Embryonic facial prominence (tissue), 1 donor: ENCODE measurements around the gene LRRC18.

Source experiments
- DNase-seq: peaks from one replicate; pipeline ENCODE4 v3.0.0-alpha.2; 2016; ENCODE audit errors: extremely low spot score

Gene LRRC18

GRCh38 chr10:48946332-48946731, 6.7 kb upstream of the LRRC18 start:
- no peak for DNase-seq

DNA sequence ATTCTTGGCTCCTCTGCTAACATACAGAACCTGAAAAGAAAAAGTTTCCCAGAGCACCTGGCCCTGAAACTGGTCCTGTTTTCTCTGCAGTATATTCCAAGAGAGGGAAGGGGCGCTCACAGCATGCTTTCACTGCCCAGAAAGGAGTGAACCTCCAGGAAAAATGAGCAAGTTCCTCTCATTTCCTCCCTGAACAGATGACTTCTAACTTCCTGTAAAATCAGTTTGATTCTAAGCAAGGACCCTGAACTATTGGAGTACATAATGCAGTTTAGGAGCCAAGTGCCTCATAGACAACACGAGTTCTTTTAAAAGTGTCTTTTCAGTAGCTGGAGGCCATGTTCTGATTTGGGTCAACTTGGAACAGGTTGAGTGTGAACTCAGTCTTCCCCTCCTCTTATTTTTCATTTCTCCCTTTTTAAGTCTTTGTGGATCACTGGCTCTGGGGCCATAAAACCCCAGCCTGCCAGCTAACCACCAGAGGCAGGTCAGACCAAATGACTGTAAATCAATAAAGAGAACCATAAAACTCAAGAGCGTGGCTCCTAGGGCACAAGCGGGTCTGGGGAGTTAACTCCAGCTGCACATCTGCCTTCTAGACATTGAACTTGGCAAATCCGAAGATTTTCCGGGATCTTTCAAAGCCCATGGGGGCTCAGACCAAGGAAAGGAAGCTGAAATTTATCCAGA, 5.9 kb upstream of the LRRC18 start:
- DNase-seq, result no peak

DNA sequence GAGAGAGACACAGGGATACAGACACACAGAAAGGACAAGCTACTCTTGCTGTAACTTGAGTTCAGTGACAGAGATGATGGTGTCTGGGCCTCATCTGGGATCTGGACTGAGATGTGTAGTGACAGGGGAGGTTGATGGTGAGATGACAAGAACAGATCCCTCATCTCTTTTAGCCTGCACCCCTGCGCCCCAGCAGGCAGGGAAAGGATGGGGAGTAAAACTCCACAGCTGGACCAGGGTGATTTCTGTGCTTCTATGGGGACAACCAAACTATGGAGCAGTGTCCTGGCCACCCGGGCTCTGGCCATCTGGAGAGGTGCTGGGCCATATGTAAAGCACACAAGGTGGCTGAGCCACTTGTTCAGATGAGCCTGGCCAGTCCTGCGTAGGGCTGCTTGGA, 4.5 kb upstream of the LRRC18 start:
- DNase-seq, result no peak

DNA sequence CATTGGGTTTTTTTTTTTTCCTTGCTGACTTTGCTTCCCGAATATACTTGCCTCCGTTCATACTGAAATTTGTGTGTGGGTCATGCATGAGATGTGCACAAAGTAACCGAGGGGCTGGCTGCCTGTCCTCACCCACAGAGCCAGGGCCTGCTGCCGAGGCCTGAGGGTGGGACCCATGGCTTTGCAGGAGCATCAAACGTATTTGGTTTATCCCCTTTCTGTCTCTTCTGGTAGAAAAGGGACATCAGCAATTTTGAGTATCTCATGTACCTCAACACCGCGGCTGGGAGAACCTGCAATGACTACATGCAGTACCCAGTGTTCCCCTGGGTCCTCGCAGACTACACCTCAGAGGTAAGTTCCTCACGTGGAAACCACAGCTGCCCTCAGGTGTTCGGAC, 3.5 kb upstream of the LRRC18 start:
- DNase-seq, result no peak

GRCh38 chr10:48941427-48942075, 1.9 kb upstream of the LRRC18 start:
- DNase-seq, result no peak

GRCh38 chr10:48940958-48941357, 1.3 kb upstream of the LRRC18 start:
- DNase-seq, result no peak

- no peak for DNase-seq
These were observed 732 bp upstream of the LRRC18 start for GRCh38 chr10:48940372-48940771.

DNA sequence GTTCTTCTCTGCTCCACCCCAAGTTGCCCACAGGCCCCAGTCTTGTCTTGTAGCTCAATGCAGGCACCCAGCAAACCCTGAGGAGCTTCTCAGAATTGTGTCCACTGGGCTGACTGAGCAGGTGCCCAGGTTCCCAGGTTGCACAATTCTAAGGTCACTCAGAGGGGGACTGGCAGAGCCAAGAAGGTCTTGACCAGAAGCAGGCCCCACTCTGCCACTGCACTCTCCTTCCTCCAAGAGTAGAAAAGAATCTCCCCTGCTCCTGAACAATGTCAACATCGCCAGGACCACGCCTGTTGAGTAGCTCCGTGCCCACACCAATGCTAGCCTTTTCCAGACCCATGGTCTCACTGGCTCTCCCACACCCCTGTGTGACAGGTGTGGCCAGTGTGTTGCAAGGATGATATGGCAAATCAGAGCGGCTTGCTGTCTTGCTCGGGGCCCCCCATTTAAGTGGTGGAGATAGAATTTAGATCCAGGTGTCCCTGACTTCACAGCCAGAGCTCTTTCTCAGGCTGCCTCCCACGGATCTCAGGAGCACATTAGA, 577 bp downstream of the LRRC18 start:
- DNase-seq, result no peak

GRCh38 chr10:48938281-48938680, 1.4 kb downstream of the LRRC18 start:
- DNase-seq, result no peak

- no peak for DNase-seq
These were observed 1.8 kb downstream of the LRRC18 start for GRCh38 chr10:48937796-48938195.

DNA sequence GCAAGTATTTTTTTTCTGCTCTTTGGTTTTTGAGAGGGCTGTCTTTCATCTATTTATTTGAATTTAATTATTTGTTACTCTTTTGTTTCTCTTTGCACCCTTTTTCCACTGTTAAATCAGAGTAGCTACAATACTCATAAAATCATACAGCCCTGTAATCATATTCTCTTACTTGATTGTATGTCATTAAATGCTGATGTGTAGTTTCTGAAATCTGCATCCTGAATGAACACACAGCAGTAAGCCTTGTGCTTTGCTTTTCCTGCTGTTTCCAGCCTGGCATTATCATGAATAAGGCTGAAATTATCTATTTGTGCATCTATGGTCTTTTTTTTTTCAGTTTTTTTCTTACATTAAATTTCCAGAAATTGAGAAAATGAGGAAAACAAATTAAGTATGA, 4.1 kb downstream of the LRRC18 start:
- no peak for DNase-seq

DNA sequence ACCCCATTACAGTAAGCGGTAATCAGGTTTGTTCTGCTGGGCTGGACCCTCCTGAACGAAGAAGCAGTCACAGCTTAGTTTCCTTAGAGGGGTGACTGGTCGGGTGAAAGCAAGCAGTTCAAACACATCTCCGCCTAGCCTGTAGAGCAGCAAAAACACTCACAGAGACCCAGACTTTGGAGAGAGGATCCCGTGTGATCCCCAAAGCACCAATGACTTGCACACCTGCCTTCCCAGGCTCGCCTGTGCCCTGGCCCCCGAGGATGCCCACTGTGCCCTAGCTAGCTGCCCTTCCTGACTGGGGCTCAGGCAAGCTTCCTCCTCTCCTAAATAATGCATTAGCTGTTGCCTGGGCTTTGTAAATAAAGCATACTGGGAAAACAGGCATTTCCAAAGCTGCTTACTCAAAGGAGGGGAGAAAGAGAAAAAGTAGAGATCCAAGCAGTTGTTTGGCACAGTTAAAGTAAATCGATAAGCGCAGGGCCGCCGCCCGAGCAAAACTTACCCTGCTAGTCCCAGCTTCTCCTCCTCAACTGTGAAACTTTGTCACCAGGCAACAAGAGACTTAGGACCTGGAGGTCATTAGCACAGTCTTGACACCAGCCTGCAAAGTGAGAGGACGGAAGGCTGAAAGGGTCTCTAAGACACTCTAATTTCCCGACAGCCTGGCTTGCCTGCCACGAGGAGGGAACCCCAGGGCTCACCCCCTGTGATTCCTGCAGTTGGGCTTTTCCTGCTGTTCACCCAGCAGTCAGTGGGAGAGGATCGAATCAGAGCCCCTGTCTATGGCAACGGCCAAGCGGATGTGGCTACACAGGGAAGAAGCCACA, 4.8 kb downstream of the LRRC18 start:
- DNase-seq, result no peak

GRCh38 chr10:48932831-48933664, 6.6 kb downstream of the LRRC18 start:
- no peak for DNase-seq

GRCh38 chr10:48931188-48931587, 8.5 kb downstream of the LRRC18 start:
- DNase-seq, result no peak

DNA sequence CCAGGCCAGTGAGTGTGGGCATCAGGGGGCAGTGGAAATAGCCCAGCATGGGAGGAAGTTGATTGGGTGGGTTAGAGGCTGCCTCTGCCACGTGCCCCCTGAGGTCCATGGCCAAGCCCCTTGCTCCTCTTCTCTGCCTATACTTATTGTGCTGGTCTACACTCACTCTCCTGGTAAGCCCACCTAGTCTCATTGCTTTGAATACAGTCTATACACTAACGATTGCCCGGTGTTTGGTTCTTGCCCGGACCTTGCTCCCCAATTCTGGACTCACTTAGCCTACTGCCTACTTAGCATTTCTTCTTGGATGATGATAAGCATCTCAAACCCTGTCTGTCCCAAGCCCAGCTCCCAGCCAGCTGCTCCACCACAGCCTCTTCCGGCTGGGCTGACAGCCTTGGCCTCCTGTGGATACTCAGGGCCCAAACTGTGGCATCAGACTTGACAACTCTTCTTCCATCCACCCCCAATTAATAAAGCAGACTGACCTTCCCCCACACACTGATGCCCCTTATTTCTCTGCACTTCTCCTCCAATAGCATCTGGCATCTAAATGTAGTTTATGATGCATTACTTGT, 10.1 kb downstream of the LRRC18 start:
- DNase-seq, result no peak

DNA sequence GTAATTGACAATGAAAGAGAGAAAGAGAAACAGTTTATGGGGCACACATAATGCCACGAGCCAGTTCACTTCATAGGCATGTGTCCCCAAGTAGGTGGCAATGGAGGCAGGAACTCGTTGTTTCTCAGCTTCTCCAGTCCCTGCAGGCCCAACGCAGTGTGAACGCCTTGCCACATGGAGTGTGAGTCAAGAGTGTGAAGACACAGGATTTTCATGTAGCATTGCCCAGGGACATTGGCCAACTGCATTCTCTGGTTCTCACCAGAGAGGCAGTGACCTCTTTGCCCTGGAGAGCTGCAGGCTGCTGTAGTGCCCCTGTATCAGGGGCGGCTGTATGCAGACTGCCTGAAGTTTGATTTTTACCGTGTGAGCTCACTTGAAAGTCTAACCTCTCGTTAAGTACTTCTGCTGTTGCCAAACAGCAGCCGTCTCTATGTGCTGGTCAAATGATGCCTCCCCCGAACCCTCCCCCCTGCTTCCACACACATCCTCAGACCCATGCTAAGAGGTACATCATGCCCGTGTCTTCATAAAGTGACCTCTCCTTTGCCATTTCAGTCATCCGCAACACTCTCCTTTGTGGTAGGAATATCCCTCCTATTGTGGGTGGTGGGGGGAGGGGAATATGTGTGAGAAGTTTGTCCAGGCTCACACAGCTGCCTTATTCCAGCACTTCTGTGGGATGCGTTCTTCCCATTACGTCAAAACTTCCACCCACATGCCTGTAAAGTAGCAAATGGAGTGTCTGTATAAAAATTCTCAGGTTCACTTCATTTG, 12.7 kb downstream of the LRRC18 start:
- no peak for DNase-seq

DNA sequence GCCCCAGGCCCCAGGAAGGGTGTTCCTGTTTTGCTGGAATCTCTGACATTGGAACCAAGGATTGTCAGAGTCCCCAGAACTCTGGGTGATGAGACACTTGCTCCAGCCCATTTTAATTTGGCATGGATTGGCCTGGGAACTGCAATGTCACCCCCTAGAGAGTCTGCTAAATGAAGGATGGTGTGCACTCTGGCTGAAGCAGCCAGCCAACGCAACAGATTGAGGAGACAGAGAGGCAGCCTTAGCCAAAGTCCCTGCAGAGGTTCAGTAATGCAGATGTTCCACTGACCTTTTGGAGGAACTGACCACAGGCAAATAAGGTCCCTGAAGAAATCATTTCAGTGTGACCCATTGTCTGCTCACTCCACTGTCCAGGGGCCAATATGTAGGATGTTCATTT, 13.4 kb downstream of the LRRC18 start:
- no peak for DNase-seq

- DNase-seq, result no peak
These were observed 14.7 kb downstream of the LRRC18 start for GRCh38 chr10:48924988-48925387.

DNA sequence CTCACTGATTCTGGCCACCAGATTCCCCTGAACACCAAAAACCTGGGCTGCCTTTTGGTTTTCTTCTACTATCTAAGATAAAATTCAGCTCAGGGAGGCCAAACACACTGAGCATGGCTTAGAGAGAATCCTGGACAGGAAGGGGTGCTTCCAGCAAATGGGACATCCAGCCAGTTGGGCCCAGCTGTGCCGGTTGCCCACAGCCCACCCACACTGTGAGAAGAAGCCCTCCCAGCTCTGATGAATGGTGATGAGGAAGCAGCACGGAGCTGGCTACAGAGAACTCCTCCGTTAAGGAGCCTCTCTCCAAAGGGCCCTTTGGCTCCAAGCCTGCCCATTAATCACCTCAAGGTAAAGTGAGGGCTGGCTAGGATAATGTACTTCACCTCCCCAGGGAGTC, 15.9 kb downstream of the LRRC18 start:
- no peak for DNase-seq

DNA sequence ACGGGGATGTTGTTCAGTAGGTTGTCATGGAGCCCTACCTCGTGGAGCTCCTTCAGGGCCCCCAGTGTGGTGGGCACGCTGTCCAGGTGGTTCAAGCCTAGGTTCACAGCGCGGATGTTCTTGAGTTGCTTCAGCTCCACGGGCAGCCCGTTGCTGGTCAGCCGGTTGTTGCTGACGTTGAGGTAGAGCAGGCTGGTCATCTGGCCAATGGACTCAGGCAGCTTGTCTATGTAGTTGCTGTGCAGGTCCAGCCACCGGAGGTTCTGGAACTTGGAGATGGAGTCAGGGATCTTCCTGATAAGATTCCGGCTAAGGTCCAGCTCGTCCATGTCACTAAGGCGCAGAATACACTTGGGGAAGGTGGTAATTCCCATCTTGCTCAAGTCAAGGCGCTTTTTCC, 26.0 kb downstream of the LRRC18 start:
- no peak for DNase-seq

DNA sequence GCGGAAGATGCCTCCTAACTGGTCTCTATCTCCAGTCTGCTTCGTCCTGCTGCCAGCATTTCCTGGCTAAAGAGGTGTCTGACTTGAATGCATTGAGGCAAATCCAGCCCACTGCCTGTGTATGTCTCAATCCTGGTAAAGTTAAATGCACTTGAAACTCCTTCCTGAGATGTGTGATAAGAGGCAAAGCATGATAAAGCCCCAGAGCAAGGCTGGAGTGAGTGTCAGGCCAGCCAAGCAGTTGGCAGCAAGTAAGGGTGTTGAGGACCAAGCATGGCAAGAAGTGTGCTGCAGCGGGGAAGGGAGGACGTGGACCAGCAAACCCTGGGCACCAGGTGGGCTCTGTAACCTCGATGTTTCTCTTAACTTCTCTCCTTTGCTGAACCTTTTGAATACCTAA, 29.1 kb downstream of the LRRC18 start:
- no peak for DNase-seq
